K562 (cell line): Measurements from ENCODE around the gene TIMP2. TPM values are rescaled to one million over a fixed set of nuclear protein-coding genes. Genes with fewer than 3 reads are reported as not detected.
A peak's percentile ranks its signal among the peaks of the same experiment; 100 is the strongest.

ENCODE experiments used
- MEF2A ChIP-seq: IDR thresholded peaks from 2 replicates; pipeline ENCODE4 v1.6.1; 2011; ENCODE audit warnings: low read depth, mild to moderate bottlenecking, low read length, moderate library complexity; ENCODE audit not compliant: control insufficient read depth
- NR2C2 ChIP-seq, 2 experiments: fragments of 200-800 bp in 1 of 2; sonication (Bioruptor generic) in 1 of 2; sonication (generic) in 1 of 2; formaldehyde crosslinking in 1 of 2; IDR thresholded peaks; 2 replicates each; pipeline versions ENCODE4 v1.6.1 to v1.8.0; 2016 to 2022; ENCODE audit warnings: mild to moderate bottlenecking in 1 of 2, missing compliant biosample characterization in 1 of 2, missing genetic modification characterization in 1 of 2, missing genetic modification reagents in 1 of 2
- NR4A1 ChIP-seq, 2 experiments: fragments of 250-450 bp in 1 of 2; fragments of 450-650 bp in 1 of 2; sonication (Bioruptor Pico) in 1 of 2; IDR thresholded peaks; 2 replicates each; pipeline versions ENCODE4 v1.4.0 to v1.6.1; 2016 to 2020; ENCODE audit warnings: mild to moderate bottlenecking in 2 of 2, missing compliant biosample characterization in 1 of 2, missing genetic modification characterization in 1 of 2, moderate library complexity in 1 of 2
- TAL1 ChIP-seq: fragments of 450-650 bp; IDR thresholded peaks from 2 replicates; pipeline ENCODE4 v1.6.1; 2016; ENCODE audit warnings: mild to moderate bottlenecking
- USF1 ChIP-seq: sonication (generic); formaldehyde crosslinking; IDR thresholded peaks from 2 replicates; pipeline ENCODE4 v1.9.0; 2022; ENCODE audit warnings: mild to moderate bottlenecking, missing genetic modification reagents
- ZBED1 ChIP-seq: IDR thresholded peaks from 2 replicates; pipeline ENCODE4 v1.6.1; 2014
- ZBTB9 ChIP-seq: fragments of 450-650 bp; formaldehyde crosslinking; IDR thresholded peaks from 2 replicates; pipeline ENCODE4 v1.4.0; 2020; ENCODE audit warnings: mild to moderate bottlenecking, moderate library complexity
- ZFP36 ChIP-seq: fragments of 150-350 bp; IDR thresholded peaks from 2 replicates; pipeline ENCODE4 v1.6.1; 2018; ENCODE audit warnings: low read length, low read depth; ENCODE audit not compliant: partially characterized antibody
- polyA plus RNA-seq, 8 experiments: library from polyadenylated mRNA; depleted of rRNA in 4 of 8; stranded (reverse) in 5 of 8; unstranded in 3 of 8; fragments of >200 nt; fragmentation: Nextera tagmentation in 2 of 8; fragmentation: Illumina TruSeq in 1 of 8; extraction: Ambion mirVana in 2 of 8; extraction: Trizol in 1 of 8; gene quantifications; 2 replicates each; pipeline versions ENCODE4 v1.2.1 to v1.2.3, GENCODE V29; 2011 to 2014; ENCODE audit warnings: inconsistent platforms in 1 of 8, missing spikeins in 1 of 8
- total RNA-seq, 7 experiments: library from RNA; depleted of rRNA in 6 of 7; stranded (reverse); fragments of >200 nt in 6 of 7; fragmentation: Illumina TruSeq in 2 of 7; extraction: Trizol in 2 of 7; gene quantifications; 2 replicates each; pipeline versions ENCODE4 v1.2.1 to v1.2.3, GENCODE V29; 2011 to 2021; ENCODE audit warnings: low replicate concordance in 1 of 7
- TF ChIP-seq, protein P1 (sequence below), 2 experiments: fragments of 450-650 bp; formaldehyde crosslinking in 1 of 2; IDR thresholded peaks; 2 replicates each; pipeline versions ENCODE4 v1.4.0 to v1.6.1; 2014 to 2020; ENCODE audit warnings: mild to moderate bottlenecking in 2 of 2, borderline replicate concordance in 1 of 2, low read depth in 1 of 2
- TF ChIP-seq, protein P2 (sequence below), 2 experiments: IDR thresholded peaks; 2 replicates each; pipeline ENCODE4 v1.6.1; 2012; ENCODE audit warnings: improper control_type of control experiment in 2 of 2, low read depth in 2 of 2, low read length in 2 of 2, borderline replicate concordance in 1 of 2

Gene TIMP2
- total and polyA plus RNA-seq, 9 of the 15 experiments (the other 6 are each of a cell fraction or from before 2014, with no cell fraction given), result 0.55 TPM; not detected in 8

DNA sequence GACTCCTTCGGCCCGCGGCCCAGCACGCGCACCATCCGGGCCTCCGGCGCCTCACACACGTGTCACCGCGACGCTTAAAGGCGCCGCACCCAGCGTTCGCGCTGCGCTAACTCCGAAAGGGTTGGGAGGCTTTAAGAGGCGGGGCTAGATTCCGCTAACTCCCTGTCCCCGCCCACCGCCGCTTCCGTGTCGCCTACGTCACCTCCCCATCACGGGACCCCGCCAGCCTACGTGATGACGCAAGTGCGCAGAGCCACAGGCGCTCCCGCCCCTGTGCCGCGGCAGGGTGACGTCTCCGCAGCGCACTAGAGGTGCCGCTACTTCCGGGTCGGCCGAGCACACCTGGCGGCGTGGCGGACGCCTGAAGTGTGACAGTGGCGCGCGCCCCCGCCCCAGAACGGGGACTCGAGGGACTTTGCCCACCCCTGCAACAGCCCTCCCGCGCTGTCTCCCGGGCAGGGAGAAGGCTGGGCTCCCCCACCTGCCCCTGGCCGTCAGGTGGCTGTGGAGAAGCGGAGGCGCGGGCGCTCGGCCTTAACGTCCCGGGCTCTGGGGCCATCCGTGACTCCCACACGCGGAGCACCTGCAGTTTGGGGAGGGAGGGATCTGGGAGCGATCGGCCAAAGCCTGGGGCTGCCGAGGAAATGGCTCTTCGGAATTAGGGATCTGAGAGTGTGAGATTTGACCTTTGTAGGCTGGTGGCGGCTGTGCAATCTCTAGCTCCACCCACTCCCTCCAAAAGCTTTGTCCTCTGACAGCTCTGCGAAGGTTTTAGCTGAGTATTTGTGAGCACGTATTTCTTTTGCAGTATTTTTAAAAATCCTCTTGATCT is 84.2 kb downstream of the TIMP2 start, which contains the start of gene USP36 (continued):
- TF ChIP-seq, protein P1, sequence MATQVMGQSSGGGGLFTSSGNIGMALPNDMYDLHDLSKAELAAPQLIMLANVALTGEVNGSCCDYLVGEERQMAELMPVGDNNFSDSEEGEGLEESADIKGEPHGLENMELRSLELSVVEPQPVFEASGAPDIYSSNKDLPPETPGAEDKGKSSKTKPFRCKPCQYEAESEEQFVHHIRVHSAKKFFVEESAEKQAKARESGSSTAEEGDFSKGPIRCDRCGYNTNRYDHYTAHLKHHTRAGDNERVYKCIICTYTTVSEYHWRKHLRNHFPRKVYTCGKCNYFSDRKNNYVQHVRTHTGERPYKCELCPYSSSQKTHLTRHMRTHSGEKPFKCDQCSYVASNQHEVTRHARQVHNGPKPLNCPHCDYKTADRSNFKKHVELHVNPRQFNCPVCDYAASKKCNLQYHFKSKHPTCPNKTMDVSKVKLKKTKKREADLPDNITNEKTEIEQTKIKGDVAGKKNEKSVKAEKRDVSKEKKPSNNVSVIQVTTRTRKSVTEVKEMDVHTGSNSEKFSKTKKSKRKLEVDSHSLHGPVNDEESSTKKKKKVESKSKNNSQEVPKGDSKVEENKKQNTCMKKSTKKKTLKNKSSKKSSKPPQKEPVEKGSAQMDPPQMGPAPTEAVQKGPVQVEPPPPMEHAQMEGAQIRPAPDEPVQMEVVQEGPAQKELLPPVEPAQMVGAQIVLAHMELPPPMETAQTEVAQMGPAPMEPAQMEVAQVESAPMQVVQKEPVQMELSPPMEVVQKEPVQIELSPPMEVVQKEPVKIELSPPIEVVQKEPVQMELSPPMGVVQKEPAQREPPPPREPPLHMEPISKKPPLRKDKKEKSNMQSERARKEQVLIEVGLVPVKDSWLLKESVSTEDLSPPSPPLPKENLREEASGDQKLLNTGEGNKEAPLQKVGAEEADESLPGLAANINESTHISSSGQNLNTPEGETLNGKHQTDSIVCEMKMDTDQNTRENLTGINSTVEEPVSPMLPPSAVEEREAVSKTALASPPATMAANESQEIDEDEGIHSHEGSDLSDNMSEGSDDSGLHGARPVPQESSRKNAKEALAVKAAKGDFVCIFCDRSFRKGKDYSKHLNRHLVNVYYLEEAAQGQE (IDR thresholded peaks at IDR 0.05; ENCODE audit: borderline replicate concordance), result no peak
- TF ChIP-seq, protein P1 (CRISPR knock-in tag; IDR thresholded peaks at IDR 0.05; ENCODE audit: low read depth), result peak; percentile 72; the same call in 1 of the 2 replicates
- no peak; the same call in none of the 2 replicates for TF ChIP-seq NR2C2 (CRISPR knock-in tag; IDR thresholded peaks at IDR 0.05)
- TF ChIP-seq NR2C2 (tag; IDR thresholded peaks at IDR 0.05), result peak; percentile 93
- no peak for TF ChIP-seq TAL1
- TF ChIP-seq NR4A1 (CRISPR knock-in tag; IDR thresholded peaks at IDR 0.05), result peak; percentile 87; the same call in 1 of the 2 replicates
- no peak for TF ChIP-seq NR4A1 (tag; IDR thresholded peaks at IDR 0.05)
- no peak for TF ChIP-seq ZFP36
- no peak for TF ChIP-seq ZBED1
- no peak for TF ChIP-seq MEF2A
- TF ChIP-seq USF1 (CRISPR knock-in tag), result peak; percentile 94
- TF ChIP-seq, protein P2, sequence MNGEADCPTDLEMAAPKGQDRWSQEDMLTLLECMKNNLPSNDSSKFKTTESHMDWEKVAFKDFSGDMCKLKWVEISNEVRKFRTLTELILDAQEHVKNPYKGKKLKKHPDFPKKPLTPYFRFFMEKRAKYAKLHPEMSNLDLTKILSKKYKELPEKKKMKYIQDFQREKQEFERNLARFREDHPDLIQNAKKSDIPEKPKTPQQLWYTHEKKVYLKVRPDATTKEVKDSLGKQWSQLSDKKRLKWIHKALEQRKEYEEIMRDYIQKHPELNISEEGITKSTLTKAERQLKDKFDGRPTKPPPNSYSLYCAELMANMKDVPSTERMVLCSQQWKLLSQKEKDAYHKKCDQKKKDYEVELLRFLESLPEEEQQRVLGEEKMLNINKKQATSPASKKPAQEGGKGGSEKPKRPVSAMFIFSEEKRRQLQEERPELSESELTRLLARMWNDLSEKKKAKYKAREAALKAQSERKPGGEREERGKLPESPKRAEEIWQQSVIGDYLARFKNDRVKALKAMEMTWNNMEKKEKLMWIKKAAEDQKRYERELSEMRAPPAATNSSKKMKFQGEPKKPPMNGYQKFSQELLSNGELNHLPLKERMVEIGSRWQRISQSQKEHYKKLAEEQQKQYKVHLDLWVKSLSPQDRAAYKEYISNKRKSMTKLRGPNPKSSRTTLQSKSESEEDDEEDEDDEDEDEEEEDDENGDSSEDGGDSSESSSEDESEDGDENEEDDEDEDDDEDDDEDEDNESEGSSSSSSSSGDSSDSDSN (IDR thresholded peaks at IDR 0.05; ENCODE audit: borderline replicate concordance in 1 of 2, low read depth in 2 of 2, low read length in 2 of 2), result peak; percentile 23 to 81; a peak in 2 of 4 replicates
- peak; percentile 79; the same call in 1 of the 2 replicates for TF ChIP-seq ZBTB9
